CD14-positive monocyte (primary cell): ENCODE measurements around the gene TRIM9. TPM values are rescaled to one million over a fixed set of nuclear protein-coding genes. Genes with fewer than 3 reads are reported as not detected.

Experiments used
- DNase-seq, 3 donors: peaks; one replicate each; pipeline ENCODE4 v3.0.0-alpha.2; 2011 to 2022
- H2AFZ ChIP-seq: 2 replicates; pipeline ENCODE4 v1.6.0; 2012; ENCODE audit warnings: mild to moderate bottlenecking, low read depth, low read length, inconsistent platforms; ENCODE audit not compliant: insufficient read depth, poor library complexity, severe bottlenecking
- H3K27ac ChIP-seq, 2 donors: 1 replicate in 1 of 2; 2 replicates in 1 of 2; pipeline ENCODE4 v1.5.1; 2012 to 2013; ENCODE audit warnings: low read length in 2 of 2, control low read depth in 1 of 2, inconsistent platforms in 1 of 2, low read depth in 1 of 2, mild to moderate bottlenecking in 1 of 2
- H3K27me3 ChIP-seq, 2 donors: one replicate each; pipeline versions ENCODE4 v1.6.0 to v1.6.1; 2011 to 2013; ENCODE audit warnings: low read length in 2 of 2; ENCODE audit not compliant: control insufficient read depth in 2 of 2, insufficient read depth in 2 of 2
- H3K36me3 ChIP-seq, 2 donors: replicated peaks in 1 of 2; 1 replicate in 1 of 2; 2 replicates in 1 of 2; pipeline versions ENCODE4 v1.5.1 to v1.6.1; 2012 to 2013; ENCODE audit warnings: low read length in 2 of 2, control low read depth in 1 of 2, inconsistent platforms in 1 of 2, mild to moderate bottlenecking in 1 of 2; ENCODE audit not compliant: insufficient read depth in 2 of 2, control insufficient read depth in 1 of 2
- H3K4me1 ChIP-seq, 2 donors: 1 replicate in 1 of 2; 2 replicates in 1 of 2; pipeline versions ENCODE4 v1.5.1 to v1.6.1; 2012 to 2013; ENCODE audit warnings: low read length in 2 of 2, control low read depth in 1 of 2, inconsistent platforms in 1 of 2, mild to moderate bottlenecking in 1 of 2, moderate library complexity in 1 of 2; ENCODE audit not compliant: insufficient read depth in 2 of 2, control insufficient read depth in 1 of 2
- H3K4me2 ChIP-seq: replicated peaks from 2 replicates; pipeline ENCODE3; 2012; ENCODE audit warnings: low read length, moderate library complexity, mild to moderate bottlenecking; ENCODE audit not compliant: poor library complexity, severe bottlenecking; ENCODE audit errors: extremely low read depth
- H3K4me3 ChIP-seq, 3 experiments: fragments of 200-600 bp in 1 of 3; sonication (generic) in 1 of 3; replicated peaks in 1 of 3; 1 replicate in 2 of 3; 2 replicates in 1 of 3; pipeline ENCODE4 v1.5.1; 2011 to 2013; ENCODE audit warnings: low read length in 3 of 3, mild to moderate bottlenecking in 3 of 3, control low read depth in 2 of 3, low read depth in 2 of 3, inconsistent platforms in 1 of 3, moderate library complexity in 1 of 3
- H3K79me2 ChIP-seq: 2 replicates; pipeline ENCODE4 v1.6.0; 2012; ENCODE audit warnings: mild to moderate bottlenecking, control low read depth, inconsistent platforms, low read length, moderate library complexity; ENCODE audit not compliant: insufficient read depth
- H3K9ac ChIP-seq: 2 replicates; pipeline ENCODE4 v1.6.0; 2017; ENCODE audit warnings: low read length, mild to moderate bottlenecking; ENCODE audit not compliant: insufficient read depth, poor library complexity, severe bottlenecking
- H3K9me3 ChIP-seq, 2 donors: replicated peaks in 1 of 2; 1 replicate in 1 of 2; 2 replicates in 1 of 2; pipeline versions ENCODE4 v1.5.1 to v1.6.1; 2012 to 2013; ENCODE audit warnings: low read length in 2 of 2, control low read depth in 1 of 2; ENCODE audit not compliant: control insufficient read depth in 1 of 2, insufficient read depth in 1 of 2
- H4K20me1 ChIP-seq: 2 replicates; pipeline ENCODE4 v1.6.0; 2012; ENCODE audit warnings: mild to moderate bottlenecking, low read length, control low read depth, moderate library complexity; ENCODE audit not compliant: insufficient read depth
- H3K27ac Mint-ChIP-seq, 7 donors: one replicate each; pipeline ENCODE4 v1.8.0; 2020; ENCODE audit warnings: mild to moderate bottlenecking in 7 of 7, mixed read lengths in 7 of 7, moderate library complexity in 6 of 7, inconsistent platforms in 2 of 7
- H3K27me3 Mint-ChIP-seq, 3 donors: one replicate each; pipeline ENCODE4 v1.8.0; 2021 to 2022; ENCODE audit warnings: low read depth in 3 of 3, mild to moderate bottlenecking in 3 of 3, mixed read lengths in 3 of 3, moderate library complexity in 3 of 3, inconsistent platforms in 1 of 3
- H3K36me3 Mint-ChIP-seq, 2 donors: one replicate each; pipeline ENCODE4 v1.8.0; 2020; ENCODE audit warnings: mixed read lengths in 2 of 2, inconsistent platforms in 1 of 2, mild to moderate bottlenecking in 1 of 2
- H3K4me1 Mint-ChIP-seq: one replicate; pipeline ENCODE4 v1.8.0; 2020; ENCODE audit warnings: mild to moderate bottlenecking, mixed read lengths
- H3K4me3 Mint-ChIP-seq, 2 donors: one replicate each; pipeline ENCODE4 v1.8.0; 2020; ENCODE audit warnings: mild to moderate bottlenecking in 2 of 2, mixed read lengths in 2 of 2, moderate library complexity in 1 of 2
- H3K9me3 Mint-ChIP-seq, 7 donors: one replicate each; pipeline ENCODE4 v1.8.0; 2020 to 2022; ENCODE audit warnings: mixed read lengths in 7 of 7, mild to moderate bottlenecking in 6 of 7, moderate library complexity in 6 of 7, inconsistent platforms in 2 of 7
- CTCF ChIP-seq: fragments of 200-600 bp; IDR thresholded peaks from one replicate; pipeline ENCODE4 v1.8.0; 2022; ENCODE audit warnings: antibody characterized with exemption, mild to moderate bottlenecking
- WGBS: methylation state at CpG from one replicate; pipeline ENCODE4 v1.1.5; 2013; ENCODE audit warnings: missing lambda C conversion rate; ENCODE audit not compliant: insufficient coverage; 5-methylcytosine and 5-hydroxymethylcytosine counted together
- intact Hi-C, 2 donors: fragments of 100-400 bp; cut with micrococcal nuclease; formaldehyde crosslinking; loops; one replicate each; pipeline versions ENCODE4 v1.15.0 to v1.15.1; 2023
- polyA plus RNA-seq, 3 donors: library from polyadenylated mRNA; depleted of rRNA in 1 of 3; unstranded in 2 of 3; stranded (reverse) in 1 of 3; fragments of 300-500 nt in 2 of 3; fragments of >200 nt in 1 of 3; fragmentation: Illumina TruSeq in 2 of 3; gene quantifications; 1 replicate in 2 of 3; 2 replicates in 1 of 3; pipeline ENCODE4 v1.2.3, GENCODE V29; 2012 to 2021

Gene TRIM9
- polyA plus RNA-seq, 3 donors: 0.01 TPM; not detected in 2

GRCh38 chr14:51092965-51093364 is 1.9 kb downstream of the TRIM9 start:
- H2AFZ ChIP-seq: no peak overlapping the region
- no peak overlapping the region for H3K27ac ChIP-seq
- Mint-ChIP-seq H3K27me3 (peaks cover 45 to 49% (median 49%) of the 10 kb centered on the region in 3 donors), H3K4me3 (peak overlapping the region in 1 of 2 donors; percentile 96), H3K9me3 (peaks cover 0 to 20% (median 4%) of the 10 kb centered on the region in 7 donors), H3K4me1 (peaks cover 27% of the 10 kb centered on the region), H3K36me3 (peaks cover 3 to 9% of the 10 kb centered on the region in 2 donors), H3K27ac (no peak overlapping the region)
- H3K36me3 ChIP-seq: no peaks in the 10 kb centered on the region
- no peak for DNase-seq
- no peak overlapping the region for H3K4me2 ChIP-seq
- peaks cover 4 to 10% of the 10 kb centered on the region in 2 donors for H3K9me3 ChIP-seq
- no peaks in the 10 kb centered on the region for H4K20me1 ChIP-seq
- H3K4me1 ChIP-seq: peaks cover 25 to 31% of the 10 kb centered on the region in 2 donors
- no peak for TF ChIP-seq CTCF
- H3K27me3 ChIP-seq: peaks cover 29 to 58% of the 10 kb centered on the region in 2 donors
- no peaks in the 10 kb centered on the region for H3K79me2 ChIP-seq
- intact Hi-C loops: no loop called here
- H3K9ac ChIP-seq: no peak overlapping the region
- H3K4me3 ChIP-seq: no peak overlapping the region
- 85% methylated on average over 7 of the region's 7 CpGs for WGBS

- WGBS: no CpG with 5 or more reads among the region's 1 CpG
- H3K4me1 ChIP-seq: peaks cover 10 to 12% of the 10 kb centered on the region in 2 donors
- H3K27ac ChIP-seq: no peak overlapping the region
- H3K9me3 ChIP-seq: peaks cover 4 to 7% of the 10 kb centered on the region in 2 donors
- H4K20me1 ChIP-seq: no peaks in the 10 kb centered on the region
- H3K27me3 Mint-ChIP-seq: peaks cover 21 to 25% (median 23%) of the 10 kb centered on the region in 3 donors
- intact Hi-C loops: no loop called here
- H3K4me3 Mint-ChIP-seq: no peak overlapping the region
- no peak overlapping the region for H3K27ac Mint-ChIP-seq
- H3K9me3 Mint-ChIP-seq: peaks cover 0 to 12% (median 2%) of the 10 kb centered on the region in 7 donors
- DNase-seq: no peak
- H3K27me3 ChIP-seq: peaks cover 18 to 28% of the 10 kb centered on the region in 2 donors
- H3K4me3 ChIP-seq: no peak overlapping the region
- H3K4me1 Mint-ChIP-seq: peaks cover 12% of the 10 kb centered on the region
- no peak for TF ChIP-seq CTCF
- no peak overlapping the region for H3K9ac ChIP-seq
- H3K4me2 ChIP-seq: no peak overlapping the region
- H3K36me3 ChIP-seq: no peaks in the 10 kb centered on the region
- H3K36me3 Mint-ChIP-seq: peaks cover 0 to 4% of the 10 kb centered on the region in 2 donors
- H3K79me2 ChIP-seq: no peaks in the 10 kb centered on the region
- H2AFZ ChIP-seq: no peak overlapping the region
Observed at GRCh38 chr14:51089278-51089677, 5.6 kb downstream of the TRIM9 start.
